Measurements from ENCODE around the gene GOLM1. TPM values are rescaled to one million over a fixed set of nuclear protein-coding genes. Genes with fewer than 3 reads are reported as not detected.

The GOLM1 gene
- total RNA-seq, 1 donor from 2014 or later = 126 TPM

- H3K79me2 ChIP-seq (ENCODE audit: insufficient read depth, low read length) = no peaks in the 10 kb centered on the region
- no peak overlapping the region for H3K27ac Mint-ChIP-seq (ENCODE audit: unreplicated experiment)
- H3K4me3 Mint-ChIP-seq (ENCODE audit: unreplicated experiment) = peak overlapping the region; percentile 35
- no peak overlapping the region for H3K9ac ChIP-seq (ENCODE audit: low read length)
- H4K20me1 ChIP-seq (ENCODE audit: insufficient read depth, low read length) = peaks cover 21% of the 10 kb centered on the region
- H3K36me3 Mint-ChIP-seq (ENCODE audit: low read depth, unreplicated experiment) = peaks cover 14% of the 10 kb centered on the region
- TF ChIP-seq CTCF (IDR thresholded peaks at IDR 0.05; ENCODE audit: insufficient read depth, low read depth, low read length) (no peak), EZH2 (IDR thresholded peaks at IDR 0.05; ENCODE audit: insufficient read depth, low read length) (no peak)
- H3K9me3 Mint-ChIP-seq (ENCODE audit: unreplicated experiment) = no peaks in the 10 kb centered on the region
- DNase-seq (ENCODE audit: low read depth) (no peak), FAIRE-seq (no peak)
- H2AFZ ChIP-seq (ENCODE audit: low read depth, low read length) = no peak overlapping the region
- H3K4me2 ChIP-seq (ENCODE audit: low read length) = no peak overlapping the region
- no peak overlapping the region for H3K27ac ChIP-seq (ENCODE audit: low read depth, low read length)
- H3K4me1 Mint-ChIP-seq (ENCODE audit: low read depth, unreplicated experiment) = peaks cover 3% of the 10 kb centered on the region
- H3K4me1 ChIP-seq (ENCODE audit: insufficient read depth, low read length) = no peaks in the 10 kb centered on the region
- no peak overlapping the region for H3K4me3 ChIP-seq (ENCODE audit: insufficient read depth, low read depth, low read length)
- no peaks in the 10 kb centered on the region for H3K27me3 Mint-ChIP-seq (ENCODE audit: low read depth, unreplicated experiment)
- H3K9me3 ChIP-seq (ENCODE audit: insufficient read depth, low read depth, low read length) = no peaks in the 10 kb centered on the region
- no peaks in the 10 kb centered on the region for H3K36me3 ChIP-seq (ENCODE audit: insufficient read depth, low read length)
- no peaks in the 10 kb centered on the region for H3K27me3 ChIP-seq (ENCODE audit: insufficient read depth, low read length)
Measured at GRCh38 chr9:86064220-86064619, 35.1 kb downstream of the GOLM1 start.

GRCh38 chr9:86062845-86063693, 36.3 kb downstream of the GOLM1 start:
- H3K4me1 ChIP-seq (ENCODE audit: insufficient read depth, low read length) = no peaks in the 10 kb centered on the region
- no peak overlapping the region for H3K4me2 ChIP-seq (ENCODE audit: low read length)
- no peak for FAIRE-seq
- Mint-ChIP-seq H3K9me3 (ENCODE audit: unreplicated experiment) (no peaks in the 10 kb centered on the region), H3K4me1 (ENCODE audit: low read depth, unreplicated experiment) (peaks cover 3% of the 10 kb centered on the region), H3K27me3 (ENCODE audit: low read depth, unreplicated experiment) (no peaks in the 10 kb centered on the region), H3K36me3 (ENCODE audit: low read depth, unreplicated experiment) (peaks cover 14% of the 10 kb centered on the region), H3K27ac (ENCODE audit: unreplicated experiment) (no peak overlapping the region), H3K4me3 (ENCODE audit: unreplicated experiment) (no peak overlapping the region)
- H3K27me3 ChIP-seq (ENCODE audit: insufficient read depth, low read length) = no peaks in the 10 kb centered on the region
- no peaks in the 10 kb centered on the region for H3K79me2 ChIP-seq (ENCODE audit: insufficient read depth, low read length)
- no peaks in the 10 kb centered on the region for H3K36me3 ChIP-seq (ENCODE audit: insufficient read depth, low read length)
- no peaks in the 10 kb centered on the region for H3K9me3 ChIP-seq (ENCODE audit: insufficient read depth, low read depth, low read length)
- no peak overlapping the region for H3K9ac ChIP-seq (ENCODE audit: low read length)
- no peak for TF ChIP-seq EZH2 (IDR thresholded peaks at IDR 0.05; ENCODE audit: insufficient read depth, low read length)
- no peak for TF ChIP-seq CTCF (IDR thresholded peaks at IDR 0.05; ENCODE audit: insufficient read depth, low read depth, low read length)
- H2AFZ ChIP-seq (ENCODE audit: low read depth, low read length) = no peak overlapping the region
- no peak for DNase-seq (ENCODE audit: low read depth)
- H3K4me3 ChIP-seq (ENCODE audit: insufficient read depth, low read depth, low read length) = no peak overlapping the region
- no peak overlapping the region for H3K27ac ChIP-seq (ENCODE audit: low read depth, low read length)
- H4K20me1 ChIP-seq (ENCODE audit: insufficient read depth, low read length) = peaks cover 21% of the 10 kb centered on the region
